ENCODE measurements around the gene SS18L1.
"Not testable (repeated sequence)": the region's sequence is repeated elsewhere in the genome, so short reads cannot be mapped to it uniquely, and the experiment has no call there.

The SS18L1 gene

DNA sequence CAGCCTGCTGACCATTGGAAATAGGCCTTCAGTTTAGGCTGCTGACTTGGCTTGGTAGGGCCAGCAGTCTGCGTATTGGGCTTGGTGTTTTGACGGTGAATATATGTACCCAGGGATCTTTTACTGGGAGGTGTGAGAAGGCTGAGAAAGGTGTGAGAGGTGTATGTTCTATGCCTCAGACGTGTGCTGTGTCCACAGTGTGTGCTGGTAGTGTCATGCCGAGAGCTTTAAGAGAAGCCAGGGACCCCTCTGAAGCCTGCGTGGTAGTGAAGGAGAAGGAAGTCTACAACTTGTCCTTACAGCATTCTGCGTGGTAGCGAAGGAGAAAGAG lies 2.1 kb downstream of the SS18L1 start:
- Mint-ChIP-seq H3K4me3 (peak overlapping the region; percentile 79), H3K9me3 (no peaks in the 10 kb centered on the region), H3K4me1 (peaks cover 56% of the 10 kb centered on the region), H3K27me3 (no peaks in the 10 kb centered on the region), H3K27ac (ENCODE audit: low read depth) (no peak overlapping the region), H3K36me3 (ENCODE audit: insufficient read depth) (peaks cover 33% of the 10 kb centered on the region)
- DNase-seq (ENCODE audit: low spot score in 2 of 2) (no peak), ATAC-seq (replicated peaks; ENCODE audit: extremely low read depth, poor library complexity, severe bottlenecking) (no peak)

DNA sequence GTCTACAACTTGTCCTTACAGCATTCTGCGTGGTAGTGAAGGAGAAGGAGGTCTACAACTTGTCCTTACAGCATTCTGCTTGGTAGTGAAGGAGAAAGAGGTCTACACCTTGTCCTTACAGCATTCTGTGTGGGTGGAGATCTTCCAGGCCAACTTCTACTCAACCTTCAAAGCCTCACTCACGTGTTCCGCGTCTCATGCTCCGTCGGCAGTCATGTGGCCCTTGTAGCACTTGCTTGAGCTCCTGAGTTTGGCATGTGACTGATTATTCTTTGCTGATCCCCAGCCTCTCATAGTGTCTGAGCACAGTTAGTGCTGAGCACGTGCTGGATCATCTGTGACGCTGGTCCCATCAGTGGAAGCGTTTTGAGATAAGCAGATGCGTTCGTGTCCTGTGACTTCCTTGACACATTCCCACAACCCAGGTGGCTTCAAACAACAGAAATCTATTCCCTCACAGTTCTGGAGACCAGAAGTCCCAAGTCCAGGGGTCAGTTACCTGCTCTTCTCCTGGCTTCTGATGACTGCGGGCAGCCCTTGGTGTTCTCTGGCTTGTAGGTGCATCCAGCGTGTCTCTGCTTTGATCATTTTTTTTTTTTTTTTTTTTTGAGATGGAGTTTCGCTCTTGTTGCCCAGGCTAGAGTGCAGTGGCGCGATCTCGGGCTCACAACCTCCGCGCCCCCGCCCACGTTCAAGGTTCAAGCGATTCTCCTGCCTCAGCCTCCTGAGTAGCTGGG lies 2.6 kb downstream of the SS18L1 start:
- Mint-ChIP-seq H3K9me3 (no peaks in the 10 kb centered on the region), H3K4me3 (no peak overlapping the region), H3K27me3 (no peaks in the 10 kb centered on the region), H3K27ac (ENCODE audit: low read depth) (no peak overlapping the region), H3K4me1 (peaks cover 51% of the 10 kb centered on the region), H3K36me3 (ENCODE audit: insufficient read depth) (peaks cover 29% of the 10 kb centered on the region)
- DNase-seq (ENCODE audit: low spot score in 2 of 2) (no peak), ATAC-seq (replicated peaks; ENCODE audit: extremely low read depth, poor library complexity, severe bottlenecking) (no peak)

DNA sequence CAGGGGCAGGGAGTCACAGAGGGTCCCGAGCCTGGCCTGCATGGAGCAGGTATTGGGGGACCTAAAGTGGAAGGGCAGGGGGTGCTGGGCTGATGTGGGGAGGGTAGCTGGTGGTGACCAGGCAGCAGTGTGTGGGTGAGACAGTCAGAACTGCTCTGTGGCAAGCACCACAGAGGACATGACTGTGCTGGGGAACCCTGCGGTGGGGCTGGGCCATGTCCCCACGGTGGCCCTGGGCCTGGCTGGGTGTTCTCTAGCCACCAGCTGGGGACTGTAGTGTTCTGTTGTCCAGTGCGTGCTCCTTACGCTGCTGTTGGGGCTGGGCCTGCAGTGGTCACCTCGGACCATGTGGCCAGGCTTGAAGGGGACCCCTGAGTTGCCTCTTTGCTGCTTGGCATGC lies 3.6 kb downstream of the SS18L1 start:
- Mint-ChIP-seq H3K4me3 (no peak overlapping the region), H3K9me3 (no peaks in the 10 kb centered on the region), H3K4me1 (peaks cover 41% of the 10 kb centered on the region), H3K36me3 (ENCODE audit: insufficient read depth) (peaks cover 21% of the 10 kb centered on the region), H3K27ac (ENCODE audit: low read depth) (no peak overlapping the region), H3K27me3 (no peaks in the 10 kb centered on the region)
- ATAC-seq (replicated peaks; ENCODE audit: extremely low read depth, poor library complexity, severe bottlenecking), result no peak
- DNase-seq (ENCODE audit: low spot score in 2 of 2), result no peak

DNA sequence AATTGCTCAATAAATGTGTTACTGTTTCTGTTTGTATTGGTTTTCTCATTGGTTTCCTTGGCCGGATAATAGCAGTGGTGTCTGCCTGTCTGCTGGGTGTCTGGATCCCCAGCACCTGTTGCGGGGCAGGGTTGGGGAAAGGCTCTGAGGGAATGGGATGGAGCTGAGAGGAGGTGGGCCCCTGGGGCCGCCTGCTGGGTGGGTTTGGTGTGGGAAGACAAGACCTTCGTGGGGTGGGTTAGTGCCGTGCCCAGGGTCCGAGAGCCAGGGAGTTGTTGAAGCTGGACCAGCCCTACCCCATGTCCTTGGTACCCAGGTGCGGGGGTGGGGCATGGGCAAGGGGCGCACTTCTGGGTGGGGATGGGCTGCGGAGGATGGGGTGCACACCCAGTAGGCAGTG lies 4.0 kb downstream of the SS18L1 start:
- DNase-seq (ENCODE audit: low spot score in 2 of 2) (no peak), ATAC-seq (replicated peaks; ENCODE audit: extremely low read depth, poor library complexity, severe bottlenecking) (no peak)
- H3K36me3 Mint-ChIP-seq (ENCODE audit: insufficient read depth), result peaks cover 19% of the 10 kb centered on the region
- no peak overlapping the region for H3K4me3 Mint-ChIP-seq
- H3K4me1 Mint-ChIP-seq, result peaks cover 40% of the 10 kb centered on the region
- no peak overlapping the region for H3K27ac Mint-ChIP-seq (ENCODE audit: low read depth)
- H3K9me3 Mint-ChIP-seq, result no peaks in the 10 kb centered on the region
- H3K27me3 Mint-ChIP-seq, result no peaks in the 10 kb centered on the region

DNA sequence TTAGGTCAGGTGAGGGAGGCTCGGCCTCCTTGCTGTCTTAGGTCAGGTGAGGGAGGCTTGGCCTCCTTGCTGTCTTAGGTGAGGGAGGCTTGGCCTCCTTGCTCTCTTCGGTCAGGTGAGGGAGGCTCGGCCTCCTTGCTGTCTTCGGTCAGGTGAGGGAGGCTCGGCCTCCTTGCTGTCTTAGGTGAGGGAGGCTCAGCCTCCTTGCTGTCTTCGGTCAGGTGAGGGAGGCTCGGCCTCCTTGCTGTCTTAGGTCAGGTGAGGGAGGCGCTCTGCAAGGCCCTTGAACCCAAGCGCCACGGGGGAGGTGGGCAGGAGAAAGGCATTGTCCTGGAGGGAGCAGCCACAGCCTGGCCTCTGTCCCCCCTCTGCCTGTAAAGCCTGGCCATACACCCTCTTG lies 4.8 kb downstream of the SS18L1 start:
- Mint-ChIP-seq H3K36me3 (ENCODE audit: insufficient read depth) (peaks cover 20% of the 10 kb centered on the region), H3K4me1 (peaks cover 40% of the 10 kb centered on the region)
- not testable (repeated sequence) for H3K27me3 Mint-ChIP-seq; H3K27ac Mint-ChIP-seq (ENCODE audit: low read depth); DNase-seq (ENCODE audit: low spot score in 2 of 2); H3K4me3 Mint-ChIP-seq; H3K9me3 Mint-ChIP-seq; ATAC-seq (replicated peaks; ENCODE audit: extremely low read depth, poor library complexity, severe bottlenecking)

DNA sequence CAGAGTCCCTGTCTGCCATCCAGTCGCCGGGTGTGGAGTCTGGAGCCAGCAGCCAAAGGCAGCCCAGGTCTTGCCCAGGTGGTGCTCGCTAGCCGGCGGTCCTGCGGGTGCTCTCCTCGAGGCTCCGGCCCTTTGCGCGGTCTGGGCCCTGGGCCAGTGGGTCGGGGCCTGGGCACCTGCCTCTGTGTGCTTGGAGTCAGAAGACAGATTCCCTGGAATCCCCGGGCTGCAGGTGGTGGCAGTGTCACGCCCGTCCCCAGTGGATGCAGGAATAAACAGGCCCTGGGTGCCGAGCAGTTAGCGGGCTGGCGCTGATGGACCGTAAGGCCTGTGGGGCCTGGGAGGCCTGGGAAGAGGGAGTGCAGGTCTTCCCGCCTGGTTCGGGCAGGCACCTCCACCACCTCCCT lies 5.3 kb downstream of the SS18L1 start:
- no peak for DNase-seq (ENCODE audit: low spot score in 2 of 2)
- Mint-ChIP-seq H3K27me3 (no peaks in the 10 kb centered on the region), H3K4me1 (peaks cover 40% of the 10 kb centered on the region), H3K4me3 (no peak overlapping the region), H3K9me3 (no peaks in the 10 kb centered on the region), H3K36me3 (ENCODE audit: insufficient read depth) (peaks cover 20% of the 10 kb centered on the region), H3K27ac (ENCODE audit: low read depth) (no peak overlapping the region)
- no peak for ATAC-seq (replicated peaks; ENCODE audit: extremely low read depth, poor library complexity, severe bottlenecking)

DNA sequence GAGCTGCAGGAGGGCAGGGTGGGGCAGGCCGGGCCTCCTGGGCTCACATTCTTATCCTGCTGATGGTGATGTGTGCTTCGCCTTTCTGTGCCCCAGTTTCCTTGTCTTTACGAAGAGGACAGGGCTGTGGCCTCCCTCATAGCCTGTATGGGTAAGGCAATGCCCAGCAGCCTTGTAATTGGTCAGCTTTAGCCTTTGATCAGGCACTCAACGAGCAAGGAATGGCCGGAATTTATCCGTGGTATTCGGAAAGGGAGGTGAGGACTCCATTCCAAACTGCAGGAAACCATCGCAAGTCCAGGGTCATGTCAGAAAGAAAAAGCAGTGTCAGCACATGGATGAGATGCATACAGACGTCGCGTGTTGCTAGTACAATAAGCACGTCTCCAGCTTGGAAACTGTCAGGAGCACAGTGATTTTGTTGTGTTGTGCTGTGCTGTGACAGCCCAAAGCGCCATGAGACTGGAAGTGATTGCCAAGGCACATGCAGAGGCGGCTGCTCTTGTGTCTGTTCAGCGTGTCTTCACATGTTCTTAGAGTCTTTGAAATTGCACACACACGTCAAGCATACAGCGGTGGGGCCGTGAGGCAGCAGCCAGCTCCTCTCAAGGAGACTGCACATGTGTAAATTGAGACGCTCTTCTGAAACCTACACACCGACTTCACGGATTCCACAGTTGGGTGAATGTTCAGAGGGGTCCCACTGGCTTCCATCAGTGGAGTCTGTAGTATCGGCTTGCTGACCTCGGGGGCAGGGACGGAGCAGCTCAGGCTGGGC lies 6.2 kb downstream of the SS18L1 start:
- Mint-ChIP-seq H3K9me3 (no peaks in the 10 kb centered on the region), H3K27ac (ENCODE audit: low read depth) (peak overlapping the region; percentile 55), H3K4me3 (no peak overlapping the region), H3K4me1 (peaks cover 36% of the 10 kb centered on the region), H3K27me3 (no peaks in the 10 kb centered on the region), H3K36me3 (ENCODE audit: insufficient read depth) (peaks cover 18% of the 10 kb centered on the region)
- no peak for DNase-seq (ENCODE audit: low spot score in 2 of 2)
- no peak for ATAC-seq (replicated peaks; ENCODE audit: extremely low read depth, poor library complexity, severe bottlenecking)

DNA sequence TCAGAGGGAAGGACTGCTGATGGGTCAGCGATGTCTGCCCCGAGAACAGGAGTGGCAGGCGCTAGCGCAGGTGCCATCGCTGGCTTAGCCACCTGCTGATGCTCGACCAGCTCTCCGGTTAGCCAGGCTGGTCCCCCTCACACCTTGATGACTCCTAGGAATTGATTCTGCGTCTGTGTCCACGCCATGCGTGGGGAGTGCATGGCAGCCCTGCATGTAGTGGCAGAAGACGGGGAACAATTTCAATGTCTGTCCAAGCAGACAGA lies 6.7 kb downstream of the SS18L1 start:
- peaks cover 32% of the 10 kb centered on the region for H3K4me1 Mint-ChIP-seq
- no peak overlapping the region for H3K4me3 Mint-ChIP-seq
- DNase-seq (ENCODE audit: low spot score in 2 of 2) (no peak), ATAC-seq (replicated peaks; ENCODE audit: extremely low read depth, poor library complexity, severe bottlenecking) (no peak)
- peak overlapping the region; percentile 55 for H3K27ac Mint-ChIP-seq (ENCODE audit: low read depth)
- peaks cover 15% of the 10 kb centered on the region for H3K36me3 Mint-ChIP-seq (ENCODE audit: insufficient read depth)
- H3K27me3 Mint-ChIP-seq, result no peaks in the 10 kb centered on the region
- H3K9me3 Mint-ChIP-seq, result no peaks in the 10 kb centered on the region

DNA sequence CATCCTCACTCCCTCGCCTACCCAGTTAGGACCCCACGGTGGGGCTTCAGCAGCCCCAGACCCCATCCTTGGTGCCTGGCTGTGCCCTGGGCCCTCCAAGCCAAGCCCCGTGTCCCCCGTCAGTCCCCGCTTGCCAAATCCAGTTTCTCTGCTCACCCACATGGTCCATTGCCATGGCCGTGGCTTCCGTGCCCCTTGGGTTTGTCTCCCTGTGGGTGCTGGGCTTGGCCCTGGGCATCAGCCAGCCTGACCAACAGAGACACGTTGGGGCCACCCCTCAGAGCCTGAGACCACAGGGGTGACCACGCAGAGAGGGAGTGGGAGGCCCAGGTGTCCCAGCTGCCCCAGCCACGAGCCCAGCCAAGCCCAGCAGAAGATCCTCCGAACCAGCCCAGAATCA lies 7.7 kb downstream of the SS18L1 start:
- H3K4me1 Mint-ChIP-seq, result peaks cover 25% of the 10 kb centered on the region
- H3K4me3 Mint-ChIP-seq, result no peak overlapping the region
- DNase-seq (ENCODE audit: low spot score in 2 of 2) (no peak), ATAC-seq (replicated peaks; ENCODE audit: extremely low read depth, poor library complexity, severe bottlenecking) (no peak)
- H3K9me3 Mint-ChIP-seq, result no peaks in the 10 kb centered on the region
- no peaks in the 10 kb centered on the region for H3K27me3 Mint-ChIP-seq
- H3K36me3 Mint-ChIP-seq (ENCODE audit: insufficient read depth), result peaks cover 18% of the 10 kb centered on the region
- H3K27ac Mint-ChIP-seq (ENCODE audit: low read depth), result no peak overlapping the region

DNA sequence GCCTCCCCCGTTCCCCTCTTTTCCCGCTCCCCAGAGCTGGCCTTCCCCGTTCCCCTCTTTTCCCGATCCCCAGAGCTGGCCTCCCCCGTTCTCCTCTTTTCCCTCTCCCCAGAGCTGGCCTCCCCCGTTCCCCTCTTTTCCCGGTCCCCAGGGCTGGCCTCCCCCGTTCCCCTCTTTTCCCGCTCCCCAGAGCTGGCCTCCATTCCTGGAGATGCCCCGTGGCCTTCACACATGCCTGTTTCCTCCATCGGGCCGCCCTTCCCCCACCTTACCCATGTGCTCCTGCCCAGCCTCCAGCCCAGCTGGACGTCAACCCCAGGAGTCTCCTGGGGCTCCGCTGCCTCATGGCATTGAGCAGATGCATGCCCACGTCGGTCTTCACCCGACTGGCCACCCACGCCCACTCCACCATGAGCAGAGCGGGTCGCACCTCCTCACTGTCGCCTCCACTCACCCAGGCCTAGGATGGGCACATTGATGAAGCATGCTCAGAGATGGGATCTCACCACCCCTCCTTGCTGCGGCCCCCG lies 8.3 kb downstream of the SS18L1 start:
- DNase-seq (ENCODE audit: low spot score in 2 of 2) (no peak), ATAC-seq (replicated peaks; ENCODE audit: extremely low read depth, poor library complexity, severe bottlenecking) (no peak)
- Mint-ChIP-seq H3K27me3 (no peaks in the 10 kb centered on the region), H3K36me3 (ENCODE audit: insufficient read depth) (peaks cover 18% of the 10 kb centered on the region), H3K9me3 (no peaks in the 10 kb centered on the region), H3K4me1 (peaks cover 23% of the 10 kb centered on the region), H3K27ac (ENCODE audit: low read depth) (no peak overlapping the region), H3K4me3 (no peak overlapping the region)

DNA sequence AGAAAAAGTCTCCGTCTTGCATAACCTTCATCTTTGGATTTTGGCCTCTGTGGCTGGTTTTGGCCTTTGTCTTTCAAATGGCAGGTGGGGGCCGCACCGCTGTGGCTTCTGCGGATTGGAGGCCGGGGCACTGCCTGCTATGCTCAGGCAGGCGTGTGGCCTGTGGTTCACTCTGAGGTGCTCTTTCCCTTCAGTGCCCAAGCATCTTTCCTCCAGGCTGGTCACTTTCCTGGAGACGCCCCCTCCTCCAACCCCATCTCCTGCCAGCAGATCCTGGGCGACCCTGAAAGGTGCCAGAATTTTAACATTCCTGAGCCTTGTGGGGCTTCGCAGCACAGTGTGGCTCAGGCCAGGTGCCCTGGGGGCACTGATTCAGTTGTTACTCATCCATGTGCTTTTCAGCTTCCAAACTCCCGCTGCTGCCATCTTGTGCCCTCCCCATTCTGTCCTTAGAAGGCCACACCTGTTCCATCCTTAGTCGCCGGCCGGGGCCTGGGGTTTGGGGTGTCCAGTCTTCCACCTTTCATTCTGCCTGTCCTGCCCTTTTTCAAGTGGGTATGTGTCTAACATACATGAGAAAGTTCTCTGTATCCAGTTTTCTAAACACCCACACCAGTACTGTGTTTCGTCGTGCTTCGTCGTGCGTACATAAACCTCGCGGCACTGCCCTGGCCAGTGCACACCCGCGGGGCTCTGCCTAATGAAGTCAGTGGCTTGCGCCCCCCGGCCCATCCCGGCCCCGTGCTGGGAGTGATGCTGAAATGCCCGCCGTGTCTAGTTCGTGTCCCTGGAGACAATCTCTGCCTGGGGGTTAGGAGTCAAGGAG lies 12.1 kb downstream of the SS18L1 start:
- no peak for ATAC-seq (replicated peaks; ENCODE audit: extremely low read depth, poor library complexity, severe bottlenecking)
- Mint-ChIP-seq H3K4me3 (no peak overlapping the region), H3K4me1 (peaks cover 7% of the 10 kb centered on the region), H3K27me3 (no peaks in the 10 kb centered on the region), H3K27ac (ENCODE audit: low read depth) (no peak overlapping the region), H3K9me3 (no peaks in the 10 kb centered on the region), H3K36me3 (ENCODE audit: insufficient read depth) (peaks cover 19% of the 10 kb centered on the region)
- no peak for DNase-seq (ENCODE audit: low spot score in 2 of 2)

DNA sequence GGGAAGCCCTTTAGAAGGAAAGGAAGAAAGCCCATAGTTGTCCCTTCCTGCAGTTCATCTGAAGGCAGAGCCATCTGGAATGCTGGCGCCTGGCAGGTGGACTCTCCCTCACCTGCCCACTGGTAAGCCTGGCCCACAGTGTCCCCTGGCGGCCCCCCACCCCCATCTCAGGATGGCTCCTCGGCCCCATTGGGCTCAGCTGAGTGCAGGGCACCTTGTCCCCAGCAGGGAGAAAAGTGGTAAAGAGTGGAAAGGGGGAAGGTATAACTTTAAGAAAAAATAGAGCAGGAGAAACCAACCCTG lies 12.6 kb downstream of the SS18L1 start:
- Mint-ChIP-seq H3K27ac (ENCODE audit: low read depth) (no peak overlapping the region), H3K9me3 (no peaks in the 10 kb centered on the region), H3K27me3 (no peaks in the 10 kb centered on the region), H3K36me3 (ENCODE audit: insufficient read depth) (peaks cover 20% of the 10 kb centered on the region), H3K4me1 (peaks cover 7% of the 10 kb centered on the region), H3K4me3 (no peak overlapping the region)
- DNase-seq (ENCODE audit: low spot score in 2 of 2), result no peak
- ATAC-seq (replicated peaks; ENCODE audit: extremely low read depth, poor library complexity, severe bottlenecking), result no peak
